NCI-H1092 (cell line): ENCODE measurements around the gene LRRTM4.
A peak's percentile ranks its signal among the peaks of the same experiment; 100 is the strongest.

Source experiments
- DNase-seq: peaks from one replicate; lab custom pipeline; 2025; lab: John Stamatoyannopoulos, UW

LRRTM4 gene

DNA sequence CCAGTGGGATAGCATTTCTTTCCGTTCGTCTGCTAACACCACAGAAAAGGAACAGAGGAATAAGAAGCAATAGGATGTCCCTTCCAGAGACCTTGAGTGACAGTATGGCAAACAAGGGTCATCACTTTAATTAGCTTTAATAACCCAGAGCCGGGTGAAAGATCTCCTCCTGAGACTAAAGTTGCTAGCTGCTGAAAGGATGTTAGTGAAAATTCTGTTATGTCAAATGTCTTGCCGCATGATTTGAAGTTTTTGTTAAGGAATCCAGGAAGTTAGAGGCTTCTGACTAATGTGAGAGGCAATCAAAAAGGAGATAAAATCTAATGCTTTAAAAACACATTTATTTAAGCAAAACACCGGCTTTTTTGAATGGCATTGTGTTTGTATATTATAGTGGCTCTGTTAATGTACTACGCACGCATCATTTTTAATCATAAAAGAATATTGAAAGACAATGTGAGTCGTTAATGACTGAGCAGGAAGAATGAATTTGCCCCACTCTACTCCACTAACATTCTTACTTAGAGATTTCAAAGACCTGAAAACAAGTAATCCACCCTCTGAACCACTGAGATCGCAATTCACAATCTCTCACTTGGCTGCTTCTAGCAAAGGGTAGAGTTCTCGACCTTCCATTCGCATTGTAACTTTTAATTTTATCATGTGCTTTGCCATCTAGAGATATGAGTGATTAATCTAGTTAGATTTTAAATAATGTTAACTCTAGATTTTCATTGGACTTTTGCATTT lies 536.6 kb downstream of the LRRTM4 start:
- no peak for DNase-seq

DNA sequence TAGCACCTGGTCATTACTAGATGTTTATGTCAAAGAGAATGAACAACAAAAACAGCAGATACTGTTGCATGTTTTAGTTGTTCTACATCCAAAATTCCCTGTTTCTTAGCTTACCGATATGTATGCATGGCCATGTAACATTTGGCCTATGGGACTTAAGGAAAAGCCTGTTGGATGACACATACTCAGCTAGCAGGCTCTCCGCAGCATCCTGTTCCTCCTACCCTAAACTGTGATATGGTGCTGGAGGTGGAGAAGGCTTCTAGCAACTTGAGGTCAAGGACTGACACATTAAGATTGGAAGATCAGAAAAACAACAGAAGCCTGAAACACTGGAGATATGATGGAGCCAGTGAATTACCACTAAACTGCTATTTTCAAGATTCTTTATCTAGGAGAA lies 537.8 kb downstream of the LRRTM4 start:
- no peak for DNase-seq

DNA sequence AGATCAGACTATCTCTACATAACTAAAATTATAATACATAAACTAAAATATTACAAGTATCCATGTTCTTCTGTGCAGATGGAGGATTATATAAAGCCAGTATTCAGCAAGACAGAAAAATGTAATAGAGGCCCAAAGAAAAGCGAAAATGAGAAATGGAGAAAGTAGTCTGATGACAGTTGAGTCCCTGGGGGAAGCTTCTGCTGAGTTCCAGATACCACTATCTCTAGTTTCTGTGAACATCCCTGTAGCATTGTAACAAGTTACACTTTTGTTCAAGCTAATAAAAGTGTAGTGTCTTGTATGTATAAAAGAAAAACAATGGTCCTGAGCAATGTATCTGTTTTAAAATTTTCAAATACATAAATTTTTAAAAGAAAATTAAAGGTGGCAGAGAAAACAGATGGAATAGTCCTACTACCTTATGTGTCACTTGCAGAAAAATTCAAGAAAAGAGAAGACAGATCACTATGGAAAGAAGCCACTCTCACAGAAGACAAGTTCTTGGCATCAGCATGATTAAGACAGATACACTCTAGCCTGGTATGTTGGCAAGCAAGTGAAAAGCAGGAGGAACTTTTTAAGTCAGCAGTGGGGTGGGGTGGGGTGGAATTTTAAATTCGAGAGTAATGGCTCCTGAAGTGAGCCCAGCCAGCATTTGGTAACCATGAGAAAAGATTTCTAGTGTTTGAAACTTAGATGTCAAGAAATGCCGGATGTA lies 541.9 kb downstream of the LRRTM4 start:
- DNase-seq = no peak

DNA sequence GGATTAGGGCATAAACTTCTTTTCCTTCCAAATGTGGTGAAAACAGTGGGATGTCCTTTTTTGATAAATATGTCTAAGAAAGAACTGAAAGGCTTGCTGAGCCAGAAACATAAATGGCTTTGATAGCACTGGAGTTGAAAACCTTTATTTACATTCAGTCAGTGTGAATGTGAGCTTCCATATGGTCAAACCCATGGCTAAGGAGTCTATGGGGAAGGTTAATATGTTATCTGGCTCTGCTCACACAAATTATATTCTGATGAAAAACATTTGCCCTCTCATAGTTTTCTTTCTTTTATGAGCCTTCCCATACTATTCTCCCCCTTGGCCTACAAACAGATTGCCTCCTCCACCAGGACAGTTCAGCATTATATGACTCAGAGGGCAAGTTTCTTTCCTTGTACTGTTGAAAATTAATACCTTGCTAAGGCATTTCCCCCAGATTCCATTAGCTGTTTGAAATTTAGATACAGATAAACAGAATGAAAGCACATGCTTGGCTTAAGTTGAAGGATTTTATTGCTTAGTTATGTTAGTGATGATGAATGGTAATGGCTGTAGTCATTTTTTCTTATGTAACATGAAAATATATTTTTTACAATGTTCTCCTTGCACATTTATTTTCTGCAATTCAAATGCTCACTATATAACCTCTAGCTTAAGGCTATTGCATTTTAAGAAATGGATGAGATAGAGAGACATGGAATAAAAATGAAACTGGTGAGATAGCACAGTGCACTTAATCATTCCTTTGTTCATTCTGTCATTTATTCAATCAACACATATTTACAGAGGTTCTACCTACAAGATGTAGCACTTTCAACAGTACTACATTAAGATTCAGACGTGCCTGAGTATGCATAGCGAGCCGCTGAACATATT lies 544.1 kb downstream of the LRRTM4 start:
- DNase-seq = no peak

DNA sequence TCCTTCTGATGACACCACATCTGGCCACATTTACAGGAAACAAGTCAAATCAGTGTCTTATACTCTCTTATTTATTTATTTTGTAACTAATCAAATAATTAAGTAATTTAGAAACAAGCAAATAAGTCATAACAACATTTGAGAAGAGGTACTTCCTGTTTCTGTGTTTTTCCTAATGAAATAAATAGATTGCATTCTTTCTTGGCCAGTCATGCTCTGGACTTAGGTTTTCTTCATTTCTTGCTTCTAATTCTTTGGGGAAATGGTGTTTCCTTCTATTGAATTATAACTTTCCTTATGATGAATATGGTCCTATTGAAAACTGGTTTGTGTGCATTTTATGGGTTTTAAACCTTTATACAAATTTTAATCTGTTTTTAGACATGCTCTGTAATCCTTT lies 546.4 kb downstream of the LRRTM4 start:
- DNase-seq = no peak

DNA sequence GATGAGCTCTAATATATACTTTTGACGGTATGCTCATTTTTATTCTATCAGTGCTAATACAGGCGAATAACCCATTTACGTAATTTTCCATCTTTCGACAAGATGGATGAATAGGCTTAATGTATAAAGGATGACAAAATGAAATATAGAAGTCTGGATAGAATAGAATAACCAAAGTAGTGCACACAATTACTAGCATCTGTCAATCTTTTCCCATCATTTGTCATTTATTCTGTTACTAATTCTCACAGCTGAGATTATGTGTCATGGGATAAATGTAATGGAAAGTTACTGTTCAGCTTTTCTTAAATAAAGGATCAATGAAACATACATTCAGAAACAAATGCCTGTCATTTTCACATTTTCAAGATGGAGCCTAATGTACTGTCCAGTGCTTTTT lies 548.6 kb downstream of the LRRTM4 start:
- no peak for DNase-seq

DNA sequence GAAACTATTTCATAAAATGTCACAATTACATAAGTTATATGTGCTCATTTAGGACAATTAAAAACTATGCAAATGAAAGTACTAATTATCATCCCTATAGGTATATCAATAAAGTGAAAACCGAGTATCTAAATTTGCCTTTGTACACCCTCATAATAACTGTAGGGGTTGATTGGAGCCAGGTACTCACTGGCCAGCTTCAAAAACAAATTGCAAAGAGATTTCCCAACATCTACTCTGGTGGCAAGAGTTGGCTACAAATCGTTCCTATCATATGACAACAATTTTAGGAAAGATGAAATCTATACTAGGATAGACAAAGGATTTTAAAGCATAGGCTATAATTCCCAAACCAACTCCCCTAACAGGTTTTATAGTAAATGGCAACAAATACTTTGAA lies 556.4 kb downstream of the LRRTM4 start:
- no peak for DNase-seq

DNA sequence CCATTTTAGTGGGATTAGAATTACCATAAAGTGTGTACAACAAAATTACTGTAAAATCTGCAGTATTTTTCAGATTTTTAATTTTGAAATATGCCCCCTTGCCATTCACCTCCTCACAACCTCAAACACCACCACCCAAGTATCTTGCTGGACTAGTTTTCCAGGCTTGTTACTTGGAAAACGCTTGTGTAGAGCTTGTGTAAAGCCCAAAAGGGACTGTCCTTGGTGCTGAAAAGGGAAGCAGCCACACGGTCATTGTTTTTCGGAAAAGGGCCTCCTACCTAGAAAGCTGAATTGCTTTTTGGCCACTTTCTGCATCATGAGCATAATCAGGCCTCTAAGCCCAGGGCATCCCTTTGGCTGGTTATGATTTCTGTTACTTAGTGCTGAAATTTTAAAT lies 563.4 kb downstream of the LRRTM4 start:
- DNase-seq = no peak

DNA sequence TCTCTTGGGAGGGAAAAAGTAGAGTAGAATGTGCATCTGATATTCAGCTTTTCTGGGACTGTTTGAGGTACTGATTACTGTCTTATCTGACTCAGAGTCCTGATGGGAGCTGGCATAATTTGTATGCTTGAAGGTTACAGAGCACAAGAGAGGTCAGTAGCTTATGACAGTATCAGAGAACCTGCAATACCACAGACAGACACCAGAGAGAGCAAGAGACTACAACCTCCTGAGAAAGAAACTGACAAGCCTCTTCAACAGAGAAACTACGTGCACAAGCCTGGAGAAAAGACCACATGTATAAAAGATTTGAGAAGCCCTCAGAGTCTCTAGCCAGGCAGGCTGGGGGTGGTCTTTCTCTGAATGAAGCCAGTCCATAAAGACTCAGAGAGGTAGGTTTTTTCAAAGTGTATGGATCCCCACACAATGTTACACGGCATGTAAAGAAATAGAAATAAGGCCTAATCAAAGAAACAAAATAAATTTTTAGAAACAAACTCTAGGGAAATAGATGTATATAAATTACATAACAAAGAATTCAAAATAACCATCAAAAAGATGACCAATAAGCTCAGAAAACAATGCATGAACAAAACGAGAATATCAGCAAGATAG lies 568.3 kb downstream of the LRRTM4 start:
- DNase-seq = peak; percentile 30

DNA sequence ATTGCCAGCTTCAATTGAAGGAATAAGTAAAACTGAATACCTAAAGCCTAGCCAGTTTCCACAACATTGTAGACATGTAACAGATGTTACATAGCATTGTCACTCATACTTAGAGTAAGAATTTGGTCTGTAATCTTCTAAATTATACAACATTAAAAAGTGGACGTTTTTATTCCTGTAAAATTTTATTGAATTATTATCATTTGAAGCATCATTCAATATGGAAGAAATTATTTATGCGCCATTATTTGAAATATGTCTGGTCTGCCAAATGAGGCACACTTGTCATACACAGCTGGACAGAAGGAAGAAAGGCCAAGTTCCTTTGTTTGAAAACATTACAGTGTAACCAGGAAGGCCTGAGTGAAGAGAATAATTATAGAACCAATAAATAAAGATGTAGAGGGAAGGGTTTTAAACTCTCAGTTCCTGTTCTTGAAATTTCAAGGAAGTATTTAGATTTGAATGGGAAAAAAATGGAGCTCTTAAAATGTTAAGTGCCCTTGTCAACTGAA lies 575.5 kb downstream of the LRRTM4 start:
- no peak for DNase-seq

DNA sequence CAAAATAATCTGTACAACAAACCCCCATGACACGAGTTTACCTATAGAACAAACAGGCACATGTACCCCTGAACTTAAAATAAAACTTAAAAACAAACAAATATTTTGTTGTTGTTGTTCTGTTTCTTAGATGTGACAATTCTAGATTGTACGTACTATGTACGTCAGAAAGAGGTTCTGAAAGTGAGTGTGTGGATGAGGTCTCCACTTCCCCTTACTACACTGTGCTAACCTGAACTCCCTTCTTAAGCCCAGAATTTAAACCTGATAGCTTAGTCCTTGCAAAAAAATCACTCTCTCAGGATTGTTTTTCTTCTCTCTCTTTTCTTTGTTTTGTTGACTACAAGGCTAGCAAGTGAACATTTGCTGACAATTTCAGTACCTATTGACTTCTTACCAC lies 581.6 kb downstream of the LRRTM4 start:
- no peak for DNase-seq

DNA sequence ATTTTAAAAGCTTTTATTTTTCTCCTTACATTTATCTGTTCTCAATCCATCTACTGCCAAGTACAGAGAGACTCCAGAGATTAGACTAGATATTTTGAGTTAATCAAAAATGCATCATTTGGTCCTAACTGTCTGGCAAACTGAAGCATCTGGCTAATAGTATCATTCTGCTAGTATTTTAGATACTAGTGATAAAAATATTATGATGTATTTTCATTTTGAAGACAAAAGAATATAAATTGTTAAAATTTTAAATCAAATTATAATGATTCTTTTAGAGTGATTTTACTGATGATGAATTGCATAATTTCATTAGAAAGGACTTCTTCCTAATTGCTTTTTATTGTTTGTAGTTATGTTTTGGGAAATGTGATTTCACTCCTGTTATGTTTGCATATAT lies 584.0 kb downstream of the LRRTM4 start:
- DNase-seq = no peak

DNA sequence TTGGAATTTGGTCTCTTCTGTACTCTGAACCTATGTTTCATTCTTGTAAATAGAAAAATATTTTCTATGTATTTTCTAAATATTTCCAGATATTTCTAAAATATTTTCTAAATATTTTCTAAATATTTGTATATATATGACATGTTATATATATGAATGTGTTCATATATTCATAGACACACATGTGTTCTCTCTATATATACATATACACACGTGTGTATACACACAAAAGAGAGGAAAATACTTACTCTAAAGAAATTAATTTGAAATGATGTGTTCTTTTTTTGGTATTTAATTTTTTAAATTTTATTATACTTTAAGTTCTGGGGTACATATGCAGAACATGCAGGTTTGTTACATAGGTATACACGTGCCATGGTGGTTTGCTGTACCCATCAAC lies 589.6 kb downstream of the LRRTM4 start:
- no peak for DNase-seq

DNA sequence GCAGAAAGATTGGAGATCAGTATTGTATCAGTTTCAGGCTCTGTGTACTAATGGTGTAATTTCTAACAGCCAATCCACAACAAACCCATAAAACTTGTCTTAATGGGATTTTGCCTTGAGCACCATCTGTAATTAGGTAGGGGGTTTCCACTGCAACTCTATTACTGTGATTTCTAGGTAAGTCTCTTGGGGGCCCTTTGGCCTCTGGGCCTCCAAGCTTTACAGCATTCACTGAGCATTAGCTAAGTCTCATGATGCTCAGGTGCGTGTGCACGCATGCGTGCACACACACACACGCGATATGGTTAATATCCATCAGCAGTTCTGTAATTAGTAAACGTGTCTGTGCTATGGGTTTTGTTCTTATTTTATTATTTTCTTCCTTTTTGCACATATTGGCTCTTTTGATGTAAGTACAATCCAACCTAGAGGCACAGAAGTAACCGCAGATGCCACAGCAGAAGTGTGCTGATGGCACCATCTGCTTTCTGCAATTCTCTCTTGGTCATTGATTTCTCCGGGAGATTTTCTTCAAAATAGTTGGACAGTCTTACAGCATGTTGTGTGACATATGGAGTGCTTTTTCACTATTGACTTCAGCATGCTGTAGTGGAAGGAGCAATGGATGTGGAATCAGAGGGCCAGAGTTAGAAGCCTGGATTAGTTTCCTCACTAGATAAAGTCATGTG lies 592.0 kb downstream of the LRRTM4 start:
- no peak for DNase-seq

DNA sequence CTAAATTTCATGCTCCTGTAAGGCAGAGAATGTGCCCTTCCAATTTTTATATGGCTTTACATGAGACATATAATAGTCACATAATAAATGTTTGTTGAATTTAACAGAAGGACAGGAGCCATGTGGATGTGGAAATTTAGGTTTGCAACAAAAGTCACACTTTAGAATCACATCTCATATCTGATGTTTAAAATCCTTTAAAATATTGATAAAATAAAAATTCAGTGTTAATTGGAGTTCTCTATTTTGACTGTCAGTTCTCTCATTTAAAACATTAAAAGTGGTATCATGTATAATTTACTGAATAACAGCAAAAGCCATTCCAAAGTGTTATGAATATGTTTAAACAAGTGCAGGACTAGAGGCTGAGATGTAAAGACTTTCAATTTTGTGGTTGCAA lies 594.1 kb downstream of the LRRTM4 start:
- no peak for DNase-seq

DNA sequence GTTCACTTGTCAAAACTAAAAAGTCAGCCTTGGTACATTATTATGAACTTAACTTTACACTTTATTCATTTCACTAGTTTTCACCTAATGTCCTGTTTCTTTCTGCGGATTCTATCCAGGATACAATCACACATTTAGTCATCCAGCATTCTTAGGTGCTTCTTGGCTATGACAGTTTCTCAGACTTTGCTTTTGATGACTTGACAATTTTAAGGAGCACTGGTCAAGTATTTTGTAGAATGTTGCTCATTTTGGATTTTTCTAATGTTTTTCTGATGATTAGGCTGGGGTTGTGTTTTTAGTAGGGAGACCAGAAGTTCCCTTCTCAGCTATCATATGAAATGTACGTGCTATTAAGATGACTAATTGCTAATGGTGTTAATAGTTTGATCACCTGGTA lies 601.2 kb downstream of the LRRTM4 start:
- DNase-seq = no peak

DNA sequence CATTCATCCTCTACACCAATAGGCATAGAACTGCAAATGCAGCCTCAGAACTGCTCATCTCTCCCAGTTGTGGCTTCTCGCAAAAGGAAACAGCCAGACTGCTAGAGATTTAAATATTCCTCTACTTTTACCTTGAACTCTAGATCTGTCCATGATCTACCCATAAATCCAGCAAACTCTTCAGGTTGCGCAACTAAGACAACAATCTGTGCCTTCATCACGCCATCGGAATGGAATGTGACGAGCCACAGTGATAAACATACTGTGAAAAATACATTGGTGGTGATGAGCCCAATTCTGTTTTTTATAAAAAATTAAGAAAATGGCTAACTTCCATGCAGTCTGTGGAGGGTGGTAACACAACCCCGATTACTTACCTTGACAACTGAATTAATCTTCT lies 626.7 kb downstream of the LRRTM4 start:
- no peak for DNase-seq

DNA sequence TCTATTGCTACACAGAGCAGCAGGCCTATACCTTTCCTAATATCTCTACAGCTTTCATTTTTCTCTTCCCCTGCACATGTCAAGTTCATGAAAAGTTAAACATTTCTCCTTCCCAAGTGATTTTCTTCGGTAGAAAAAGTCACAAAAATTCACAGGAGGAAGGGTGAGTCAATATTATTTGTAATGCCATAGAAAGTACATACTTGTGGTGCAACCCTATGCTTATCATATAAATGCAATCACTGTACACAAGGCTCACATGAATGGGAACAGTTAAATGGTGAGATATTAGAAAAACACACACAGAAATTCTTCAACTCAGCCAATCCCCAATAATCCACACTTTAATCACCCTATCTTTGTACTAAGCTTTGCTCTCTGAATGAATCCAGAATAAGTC lies 651.6 kb downstream of the LRRTM4 start:
- no peak for DNase-seq

DNA sequence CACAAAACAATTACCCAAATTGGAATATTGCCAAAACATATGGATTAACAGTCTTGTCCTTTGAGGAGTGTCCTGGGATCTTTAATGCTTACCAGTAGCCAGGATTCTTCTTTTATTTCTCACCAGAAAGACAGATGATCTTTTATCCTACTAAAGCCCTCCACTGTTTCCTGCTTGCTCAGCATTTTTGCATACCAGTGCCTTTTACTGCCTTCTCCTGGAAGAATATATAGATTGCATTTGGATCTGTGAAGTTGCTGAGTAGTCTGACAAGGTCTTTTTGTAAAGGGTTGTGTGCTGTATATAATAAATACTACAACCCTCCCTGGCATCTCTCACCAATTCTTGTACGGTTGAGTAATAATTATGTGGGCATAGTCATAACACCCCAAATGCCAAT lies 652.2 kb downstream of the LRRTM4 start:
- DNase-seq = no peak

DNA sequence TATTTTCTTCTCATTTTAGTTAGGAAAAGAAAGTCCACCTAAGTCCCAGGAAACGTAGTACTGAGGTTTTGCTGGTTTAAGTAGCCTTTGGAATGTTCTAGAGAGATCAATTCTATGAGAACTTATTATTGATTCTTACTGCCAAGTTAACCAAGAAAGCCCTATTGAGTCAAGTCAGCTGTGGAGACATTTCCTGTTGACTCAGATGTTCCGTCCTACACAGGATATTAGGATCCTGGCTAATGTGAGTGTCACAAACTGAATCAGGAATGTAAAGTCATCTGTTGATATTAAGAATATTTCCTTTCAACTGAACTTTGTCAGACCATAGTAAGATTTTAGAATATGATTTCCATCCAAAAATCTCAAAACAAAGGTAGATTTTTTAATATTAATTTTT lies 654.3 kb downstream of the LRRTM4 start:
- DNase-seq = no peak

DNA sequence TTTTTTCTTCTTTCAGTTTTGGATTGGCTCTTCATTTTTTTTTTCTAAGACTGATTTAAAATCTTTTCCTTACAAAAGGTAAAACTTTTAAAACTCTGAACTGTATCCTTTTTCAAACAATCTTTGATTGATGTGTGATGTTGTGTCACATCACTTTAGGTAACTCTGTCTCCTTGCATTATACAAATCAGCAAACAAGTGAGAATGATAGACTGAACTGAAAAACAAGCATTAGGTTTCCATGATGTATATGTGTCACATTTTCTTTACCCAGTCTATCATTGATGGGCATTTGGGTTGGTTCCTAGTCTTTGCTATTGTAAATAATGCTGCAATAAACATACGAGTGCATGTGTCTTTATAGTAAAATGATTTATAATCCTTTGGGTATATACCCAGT lies 655.7 kb downstream of the LRRTM4 start:
- no peak for DNase-seq

DNA sequence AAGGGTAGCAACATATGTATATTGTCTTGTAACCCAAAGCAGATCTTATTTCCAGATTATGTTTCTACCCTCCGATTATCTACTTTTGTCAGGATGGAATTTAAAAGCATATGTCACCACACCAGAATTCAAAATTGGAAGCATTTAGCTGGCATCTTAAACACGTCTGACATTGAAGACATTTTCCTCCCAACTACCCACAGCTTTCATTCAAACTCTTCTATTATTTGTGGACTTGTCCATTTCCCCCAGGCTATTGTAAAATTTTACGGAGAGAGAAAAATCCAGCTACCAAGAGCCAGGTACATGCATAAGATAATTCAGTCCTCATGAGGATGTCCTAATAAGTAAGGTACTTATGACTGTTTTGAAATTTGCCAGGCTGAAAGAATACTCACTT lies 659.3 kb downstream of the LRRTM4 start:
- no peak for DNase-seq
